ENCODE measurements around the gene GSTP1.

DNA sequence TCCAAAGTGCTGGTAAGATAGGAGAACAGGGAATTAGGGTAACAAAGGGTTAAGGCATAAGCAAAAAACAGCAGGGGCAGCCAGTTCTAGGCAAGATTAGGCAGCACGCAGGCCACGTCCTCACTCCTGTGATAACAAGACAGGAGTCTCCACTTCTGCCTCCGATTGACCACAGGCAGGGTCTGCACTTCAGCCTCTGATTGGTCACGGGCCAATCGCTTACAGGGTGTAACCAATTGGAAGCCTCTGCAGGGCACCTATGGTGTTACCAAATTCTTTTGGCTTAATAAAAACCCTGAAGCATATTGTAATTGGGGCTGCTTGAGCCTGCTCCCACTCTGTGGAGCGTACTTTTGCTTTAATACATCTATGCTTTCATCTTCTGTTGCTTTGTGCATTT, 12.2 kb upstream of the GSTP1 start:
- TF ChIP-seq, protein P1, sequence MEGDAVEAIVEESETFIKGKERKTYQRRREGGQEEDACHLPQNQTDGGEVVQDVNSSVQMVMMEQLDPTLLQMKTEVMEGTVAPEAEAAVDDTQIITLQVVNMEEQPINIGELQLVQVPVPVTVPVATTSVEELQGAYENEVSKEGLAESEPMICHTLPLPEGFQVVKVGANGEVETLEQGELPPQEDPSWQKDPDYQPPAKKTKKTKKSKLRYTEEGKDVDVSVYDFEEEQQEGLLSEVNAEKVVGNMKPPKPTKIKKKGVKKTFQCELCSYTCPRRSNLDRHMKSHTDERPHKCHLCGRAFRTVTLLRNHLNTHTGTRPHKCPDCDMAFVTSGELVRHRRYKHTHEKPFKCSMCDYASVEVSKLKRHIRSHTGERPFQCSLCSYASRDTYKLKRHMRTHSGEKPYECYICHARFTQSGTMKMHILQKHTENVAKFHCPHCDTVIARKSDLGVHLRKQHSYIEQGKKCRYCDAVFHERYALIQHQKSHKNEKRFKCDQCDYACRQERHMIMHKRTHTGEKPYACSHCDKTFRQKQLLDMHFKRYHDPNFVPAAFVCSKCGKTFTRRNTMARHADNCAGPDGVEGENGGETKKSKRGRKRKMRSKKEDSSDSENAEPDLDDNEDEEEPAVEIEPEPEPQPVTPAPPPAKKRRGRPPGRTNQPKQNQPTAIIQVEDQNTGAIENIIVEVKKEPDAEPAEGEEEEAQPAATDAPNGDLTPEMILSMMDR (IDR thresholded peaks at IDR 0.05; ENCODE audit: insufficient read depth, low read length, poor library complexity, severe bottlenecking): no peak
- TF ChIP-seq EZH2phosphoT487 (conservative IDR thresholded peaks at IDR 0.05; ENCODE audit: low read length): no peak

Data from SU-DHL-6 (cell line).